DMS53 (cell line): Measurements from ENCODE around the gene HOXA6.

Source experiments
- DNase-seq: peaks from one replicate; lab custom pipeline; 2025; lab: John Stamatoyannopoulos, UW

HOXA6 gene

GRCh38 chr7:27161214-27161720 is 13.7 kb upstream of the HOXA6 start:
- DNase-seq, result no peak

GRCh38 chr7:27160546-27161213 is 13.1 kb upstream of the HOXA6 start:
- peak; percentile 90 for DNase-seq

DNA sequence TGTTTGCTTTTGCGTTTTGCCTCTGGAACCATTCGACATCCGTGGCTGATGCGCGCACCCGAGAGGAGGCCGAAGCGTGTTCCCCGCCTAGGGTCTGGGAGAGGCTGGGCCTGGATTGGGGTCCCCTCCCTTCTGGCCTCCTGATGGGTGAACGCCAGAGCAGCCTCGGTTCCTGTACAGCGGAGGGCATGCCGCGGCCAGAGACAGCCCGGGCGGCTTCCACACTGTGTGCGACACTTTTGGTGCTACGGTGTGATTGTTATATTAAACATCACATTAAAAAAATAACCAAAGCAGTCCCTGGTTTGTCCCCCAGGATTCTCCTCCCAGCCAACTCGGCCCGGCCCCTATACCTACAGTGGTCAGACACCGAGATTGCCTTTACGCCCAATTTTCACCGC is 12.6 kb upstream of the HOXA6 start:
- DNase-seq, result peak; percentile 58

GRCh38 chr7:27159266-27160144 is 11.9 kb upstream of the HOXA6 start:
- DNase-seq, result no peak

GRCh38 chr7:27158436-27159265 is 11.1 kb upstream of the HOXA6 start:
- no peak for DNase-seq

DNA sequence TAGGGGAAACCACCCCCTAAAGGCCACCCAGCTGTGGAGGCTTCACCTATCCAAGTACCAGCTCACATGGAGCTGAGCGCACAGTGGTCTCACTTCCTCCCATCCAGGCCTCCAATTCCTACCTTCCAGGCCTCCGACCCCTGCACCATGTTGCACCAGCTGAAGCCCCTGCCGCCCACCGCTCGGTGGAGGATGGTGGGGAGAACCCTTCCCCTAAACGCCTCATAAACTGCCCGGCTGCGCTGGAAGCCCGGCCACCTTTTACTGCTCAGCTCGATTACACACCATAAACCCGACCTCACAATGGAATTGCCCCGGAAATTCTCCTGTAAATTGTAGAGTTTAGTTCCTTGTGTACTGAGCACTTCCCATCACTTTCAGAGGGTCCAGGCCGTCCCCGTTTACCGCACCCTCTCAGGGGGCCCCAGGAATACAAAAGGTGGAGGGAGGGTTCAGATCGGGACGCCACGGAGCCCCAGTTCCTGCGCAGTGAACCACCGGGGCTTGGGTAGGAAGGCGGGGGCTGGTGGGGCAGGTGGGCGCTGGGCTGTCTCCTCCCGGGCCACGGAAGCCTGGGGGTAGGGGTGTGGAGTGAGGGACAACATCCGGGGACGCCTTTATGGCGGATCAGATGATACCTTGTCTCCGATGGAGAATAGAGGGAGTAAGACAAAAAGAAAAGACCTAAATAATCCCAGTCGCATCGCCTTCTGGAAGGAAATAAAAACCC is 10.3 kb upstream of the HOXA6 start:
- DNase-seq, result no peak

DNA sequence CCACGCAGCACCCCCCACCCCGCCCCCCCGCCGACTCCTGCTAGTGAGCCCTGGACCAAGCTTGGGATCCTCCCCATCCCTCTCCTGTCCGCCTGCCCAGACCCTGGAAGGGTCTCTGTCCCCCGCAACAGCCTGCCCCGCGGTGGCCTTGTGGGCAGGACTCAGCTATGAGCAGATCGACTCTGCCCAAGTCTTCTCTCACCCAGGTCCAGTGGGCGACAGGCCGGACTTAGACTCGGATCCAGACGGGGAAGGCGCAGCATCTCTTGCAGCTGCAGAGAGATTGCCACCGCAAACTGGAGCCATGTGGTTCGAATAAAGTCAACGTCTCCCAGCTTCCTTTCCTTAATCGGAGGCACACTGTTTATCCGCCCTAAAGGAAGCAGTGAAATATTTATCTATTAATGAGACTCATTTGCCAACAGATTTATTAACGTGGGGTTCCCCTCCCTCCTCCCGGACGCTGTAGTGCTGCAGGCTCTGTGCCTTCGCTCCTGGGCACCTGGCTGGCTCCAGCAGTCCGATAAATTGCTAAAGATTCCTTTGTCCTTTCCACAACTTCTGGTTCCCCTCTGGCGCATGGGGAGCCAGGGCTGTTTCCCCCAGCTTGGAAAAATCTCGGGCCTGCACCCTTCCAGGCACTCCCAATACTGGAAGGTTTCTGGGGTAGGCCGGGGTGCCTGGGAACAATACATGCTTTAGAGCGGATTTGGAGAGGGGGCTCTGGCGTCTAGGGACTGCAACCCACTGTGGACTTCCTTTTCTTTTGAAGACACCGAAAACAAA is 9.5 kb upstream of the HOXA6 start:
- no peak for DNase-seq

DNA sequence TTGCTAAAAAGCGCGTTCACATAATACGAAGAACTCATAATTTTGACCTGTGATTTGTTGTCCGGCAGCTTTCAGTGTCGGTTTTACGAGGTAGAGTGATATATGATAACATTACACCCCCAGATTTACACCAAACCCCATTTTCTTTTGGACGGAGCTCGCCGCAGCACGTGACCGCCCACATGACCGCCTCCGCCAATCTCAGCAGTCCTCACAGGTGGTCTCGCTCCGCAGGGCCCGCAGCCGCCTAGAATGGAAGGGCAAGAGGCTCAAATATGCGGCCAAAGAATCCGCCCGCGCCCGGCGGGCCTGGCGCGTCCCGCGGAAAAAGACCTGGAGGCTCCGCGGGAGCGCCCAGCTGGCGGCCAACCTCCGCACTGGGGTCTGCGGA is 8.9 kb upstream of the HOXA6 start, which contains the start of gene HOXA7:
HOXA7 (minus strand) TSS at position 168 of the 391 bp plus-strand sequence; CDS start at position 38, 130 bp downstream.
- DNase-seq, result no peak

- no peak for DNase-seq
These were observed 8.4 kb upstream of the HOXA6 start for GRCh38 chr7:27155816-27156507.

DNA sequence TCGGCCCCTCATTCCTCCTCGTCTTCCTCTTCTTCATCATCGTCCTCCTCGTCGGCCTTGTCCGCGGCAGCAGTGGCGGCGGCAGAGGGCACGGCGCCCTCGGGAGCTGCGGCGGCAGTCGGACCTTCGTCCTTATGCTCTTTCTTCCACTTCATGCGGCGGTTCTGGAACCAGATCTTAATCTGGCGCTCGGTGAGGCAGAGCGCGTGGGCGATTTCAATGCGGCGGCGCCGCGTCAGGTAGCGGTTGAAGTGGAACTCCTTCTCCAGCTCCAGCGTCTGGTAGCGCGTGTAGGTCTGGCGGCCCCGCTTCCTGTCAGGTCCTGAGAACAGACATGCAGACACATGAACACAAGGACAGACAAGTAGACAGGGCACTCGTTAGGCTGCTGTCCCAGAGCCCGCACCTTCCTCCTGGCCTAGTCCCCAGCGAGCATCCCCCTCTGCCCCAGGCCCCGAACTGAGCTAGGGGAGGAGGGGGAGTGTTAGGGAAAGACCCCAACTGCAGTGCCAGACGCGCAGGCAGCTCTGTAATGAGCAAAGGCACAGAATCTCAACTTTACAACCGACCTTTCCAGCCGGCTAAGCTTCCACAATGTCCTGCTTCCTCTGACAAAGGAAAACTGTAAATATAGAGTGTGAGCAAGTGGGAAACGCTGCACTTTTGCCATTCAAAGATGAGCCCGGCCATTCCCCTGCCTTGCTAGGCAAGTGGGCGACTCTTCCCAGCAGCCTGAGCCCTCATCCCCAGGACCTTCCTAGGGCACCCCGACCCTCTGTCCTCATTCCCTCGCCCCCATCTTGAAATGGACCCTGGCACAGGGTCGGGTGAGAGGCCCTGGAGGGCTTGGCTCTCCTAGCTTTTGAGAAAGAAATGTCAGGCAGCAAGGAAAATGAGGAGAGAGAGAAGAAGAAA is 7.6 kb upstream of the HOXA6 start:
- peak; percentile 78 for DNase-seq

GRCh38 chr7:27154369-27154768 is 6.8 kb upstream of the HOXA6 start:
- no peak for DNase-seq

GRCh38 chr7:27153526-27153925 is 6.0 kb upstream of the HOXA6 start:
- DNase-seq, result no peak

DNA sequence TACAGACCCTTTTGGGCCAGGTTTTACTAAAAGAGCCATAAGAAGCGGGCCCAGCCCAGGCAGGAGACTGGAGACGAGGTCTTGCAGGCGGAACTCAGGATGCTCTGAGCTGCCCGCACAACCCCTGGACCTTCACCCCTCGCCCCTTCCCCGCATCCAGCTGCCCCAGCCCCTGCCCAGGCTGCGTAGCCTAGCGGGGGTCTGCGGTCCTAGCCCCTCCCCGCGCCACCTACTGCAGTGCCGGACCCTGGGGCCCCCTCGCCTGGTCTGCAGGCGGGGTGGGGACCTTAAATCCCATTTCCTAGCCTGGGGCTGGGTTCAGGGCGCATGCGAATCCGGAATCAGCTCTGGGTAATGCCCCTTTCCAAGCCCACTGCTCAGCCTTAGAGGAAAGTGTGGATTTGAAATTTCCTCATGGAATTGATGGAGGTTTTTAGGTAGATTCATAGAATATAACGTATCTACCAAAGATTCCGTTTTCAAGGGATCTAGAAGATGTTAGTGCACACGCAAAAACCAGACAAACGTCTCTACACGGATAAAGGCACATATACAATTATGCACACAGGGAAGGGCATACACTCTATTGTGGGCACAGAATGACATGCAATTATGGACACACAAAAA is 5.4 kb upstream of the HOXA6 start:
- peak; percentile 67 for DNase-seq

DNA sequence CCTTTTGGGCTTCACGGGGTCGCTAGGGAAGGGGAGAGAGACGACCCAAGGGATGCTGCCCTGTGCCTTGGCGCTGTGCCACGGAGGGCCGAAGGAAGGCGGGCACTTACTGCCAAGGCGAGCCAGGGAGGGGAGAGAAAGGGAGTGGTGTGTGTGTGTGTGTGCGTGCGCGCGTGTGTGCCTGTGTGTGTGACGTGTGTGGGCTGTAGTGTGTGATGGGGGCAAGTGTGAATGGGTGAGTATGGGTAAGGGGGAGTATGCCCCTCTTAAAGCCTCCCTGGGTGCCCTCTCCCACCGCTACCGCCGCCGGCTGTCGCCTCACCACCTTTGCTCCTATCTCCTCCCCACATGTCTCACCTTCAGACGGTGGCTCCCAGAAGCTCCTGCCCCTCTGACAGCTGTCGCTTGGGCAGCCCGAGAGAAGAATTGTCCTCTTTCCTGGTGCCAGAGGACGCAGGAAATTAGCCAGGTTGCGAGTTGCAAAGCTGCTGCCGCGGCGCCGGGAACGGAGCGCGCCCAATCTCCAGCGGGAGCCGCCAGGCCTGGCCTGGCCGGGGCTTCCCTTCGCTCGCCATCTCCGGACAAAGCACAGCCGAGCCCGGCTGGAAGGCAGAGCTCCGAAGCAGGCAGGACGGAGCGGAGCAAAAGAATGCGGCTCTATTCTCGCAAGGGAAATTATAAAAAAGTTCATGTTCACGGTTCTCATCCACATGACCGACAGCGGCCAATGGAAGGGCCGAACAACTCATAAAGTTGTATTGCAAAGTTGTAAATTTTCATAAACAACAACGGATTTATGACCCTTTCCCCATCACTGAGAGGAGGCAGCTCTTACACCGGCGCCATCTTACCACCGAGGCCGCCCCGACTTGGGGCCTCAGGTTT is 4.6 kb upstream of the HOXA6 start, which contains the start of gene HOXA3:
HOXA3 (minus strand) TSS at position 653 of the 885 bp plus-strand sequence. CDS start 41,943 bp downstream, outside the sequence.
- peak; percentile 81 for DNase-seq

GRCh38 chr7:27151341-27151930 is 3.9 kb upstream of the HOXA6 start:
- DNase-seq, result peak; percentile 67

DNA sequence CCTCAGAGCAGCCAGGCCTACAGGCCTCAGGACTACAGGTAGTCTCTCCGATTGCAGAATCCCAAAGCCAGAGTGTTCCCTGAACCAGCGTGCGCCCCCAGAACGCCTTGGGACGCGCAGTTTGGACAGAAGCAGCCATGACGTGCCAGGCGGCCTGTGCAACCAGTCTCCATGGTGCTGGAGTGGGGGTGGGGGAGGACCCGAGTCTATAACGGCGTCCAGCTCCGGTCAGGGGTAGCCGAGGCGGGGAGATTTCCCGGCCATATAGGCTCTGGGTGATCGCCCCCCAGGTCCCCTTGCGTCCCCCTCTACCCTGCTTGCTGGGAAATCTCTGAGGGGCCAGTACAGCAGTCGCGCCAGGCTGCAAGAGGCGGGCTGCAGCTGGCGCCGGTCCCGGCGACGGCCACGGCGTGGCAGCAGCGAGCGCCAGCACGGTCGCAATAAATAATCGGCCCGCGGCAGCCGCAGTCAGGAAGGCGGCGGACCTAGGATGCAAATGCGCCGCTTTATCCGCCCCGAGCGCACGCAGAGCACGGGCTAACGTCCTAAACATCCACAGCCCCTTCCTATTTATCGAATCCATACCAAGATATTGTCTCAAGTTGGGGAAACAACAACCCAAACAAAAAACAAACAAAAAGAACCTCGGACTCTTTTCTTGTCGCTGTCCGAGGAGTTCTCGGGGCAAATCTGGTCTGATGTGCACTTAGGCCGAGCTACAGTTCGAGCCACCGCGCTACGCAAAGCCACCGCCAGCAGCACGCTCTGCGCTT is 3.2 kb upstream of the HOXA6 start:
- peak; percentile 96 for DNase-seq
